HG03439 (cell line): ENCODE results near the gene LMTK3.

Experiments
- ATAC-seq: cut with Tn5 transposase; IDR thresholded peaks from one replicate; pipeline ENCODE4 v1.9.1; 2021; ENCODE audit warnings: mild to moderate bottlenecking, moderate library complexity; ENCODE audit not compliant: unreplicated experiment

Gene LMTK3

GRCh38 chr19:48473161-48473966, 38.3 kb downstream of the LMTK3 start:
- no peak for ATAC-seq

GRCh38 chr19:48471836-48472235, 39.8 kb downstream of the LMTK3 start:
- ATAC-seq, result no peak

GRCh38 chr19:48470856-48471255, 40.8 kb downstream of the LMTK3 start:
- no peak for ATAC-seq

GRCh38 chr19:48469934-48470680, 41.5 kb downstream of the LMTK3 start:
- ATAC-seq, result no peak

- peak; percentile 3 for ATAC-seq
Measured at GRCh38 chr19:48469289-48469881, 42.2 kb downstream of the LMTK3 start, which contains the start of gene CYTH2. CYTH2 (plus strand) TSS chr19:48469369; CDS start chr19:48469508, 139 bp downstream.

GRCh38 chr19:48468772-48469288, 42.8 kb downstream of the LMTK3 start:
- ATAC-seq, result peak; percentile 92

- no peak for ATAC-seq
Measured at GRCh38 chr19:48466561-48467325, 44.9 kb downstream of the LMTK3 start.

- no peak for ATAC-seq
Measured at GRCh38 chr19:48465215-48465614, 46.4 kb downstream of the LMTK3 start.

- no peak for ATAC-seq
Measured at GRCh38 chr19:48461982-48462655, 49.5 kb downstream of the LMTK3 start.

GRCh38 chr19:48461651-48461981, 50.0 kb downstream of the LMTK3 start:
- no peak for ATAC-seq

GRCh38 chr19:48458016-48458415, 53.6 kb downstream of the LMTK3 start:
- ATAC-seq, result no peak

- ATAC-seq, result no peak
Measured at GRCh38 chr19:48456864-48457263, 54.8 kb downstream of the LMTK3 start.

GRCh38 chr19:48455908-48456562, 55.6 kb downstream of the LMTK3 start:
- ATAC-seq, result no peak

- no peak for ATAC-seq
Measured at GRCh38 chr19:48455171-48455907, 56.3 kb downstream of the LMTK3 start, which contains the start of gene KCNJ14. KCNJ14 (plus strand) TSS chr19:48455574; CDS start chr19:48461725, 6,151 bp downstream.

GRCh38 chr19:48454150-48454730, 57.4 kb downstream of the LMTK3 start:
- no peak for ATAC-seq

GRCh38 chr19:48452289-48453190, 59.1 kb downstream of the LMTK3 start:
- no peak for ATAC-seq

GRCh38 chr19:48451624-48452023, 60.0 kb downstream of the LMTK3 start:
- ATAC-seq, result no peak

- ATAC-seq, result no peak
Measured at GRCh38 chr19:48450863-48451262, 60.8 kb downstream of the LMTK3 start.
